HG03025 (cell line): Measurements from ENCODE around the gene ACY1.

Experiments used
- ATAC-seq: cut with Tn5 transposase; IDR thresholded peaks from one replicate; pipeline ENCODE4 v1.9.1; 2021; ENCODE audit warnings: mild to moderate bottlenecking, moderate library complexity; ENCODE audit not compliant: unreplicated experiment, low FRiP score

Gene ACY1

DNA sequence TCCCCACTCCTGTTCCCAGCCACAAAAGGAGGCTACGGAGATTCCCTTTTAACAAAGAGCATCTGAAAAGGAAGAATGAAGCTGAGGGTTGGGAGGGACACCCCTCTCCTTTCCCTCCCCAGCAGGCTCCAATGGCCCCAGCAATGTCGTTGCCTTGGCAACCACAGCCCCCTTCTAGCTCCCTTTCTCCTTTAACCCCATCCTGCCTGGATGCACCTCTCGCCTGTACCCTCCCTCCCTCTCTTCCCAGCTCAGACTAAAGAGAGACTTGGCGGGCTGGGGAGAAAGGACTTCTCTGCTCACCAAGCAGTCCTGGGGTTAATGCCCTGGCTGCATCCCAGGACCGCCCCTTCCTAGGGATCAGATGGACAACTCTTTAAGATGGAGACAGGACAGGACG, 19.4 kb downstream of the ACY1 start:
- ATAC-seq = no peak

- ATAC-seq = no peak
These were observed 20.9 kb downstream of the ACY1 start for GRCh38 chr3:52004163-52004787.

- no peak for ATAC-seq
These were observed 21.6 kb downstream of the ACY1 start for GRCh38 chr3:52004906-52005395.

GRCh38 chr3:52005571-52005986, 22.2 kb downstream of the ACY1 start:
- ATAC-seq = no peak

- ATAC-seq = no peak
These were observed 22.9 kb downstream of the ACY1 start for GRCh38 chr3:52006017-52006819.

GRCh38 chr3:52006820-52007133, 23.4 kb downstream of the ACY1 start:
- ATAC-seq = no peak

DNA sequence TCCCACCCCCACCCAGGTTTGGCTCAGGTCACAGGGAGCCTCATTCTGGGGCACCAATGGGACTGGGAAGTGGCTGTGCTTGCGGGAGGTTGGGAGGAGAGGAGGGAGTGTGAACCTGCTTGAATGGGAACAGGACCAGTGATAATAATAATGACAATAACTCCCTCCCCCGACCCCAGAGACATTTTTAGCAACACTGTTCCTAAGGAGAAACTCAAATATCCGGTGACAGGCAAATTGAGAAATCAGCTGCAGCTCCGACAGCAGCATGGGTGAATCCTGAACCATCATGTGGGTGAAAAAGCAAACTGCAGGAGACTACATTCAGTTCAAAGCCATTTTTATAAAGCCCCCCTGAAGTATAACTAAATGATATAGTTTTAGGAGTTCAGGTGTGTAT, 24.0 kb downstream of the ACY1 start:
- ATAC-seq = no peak

DNA sequence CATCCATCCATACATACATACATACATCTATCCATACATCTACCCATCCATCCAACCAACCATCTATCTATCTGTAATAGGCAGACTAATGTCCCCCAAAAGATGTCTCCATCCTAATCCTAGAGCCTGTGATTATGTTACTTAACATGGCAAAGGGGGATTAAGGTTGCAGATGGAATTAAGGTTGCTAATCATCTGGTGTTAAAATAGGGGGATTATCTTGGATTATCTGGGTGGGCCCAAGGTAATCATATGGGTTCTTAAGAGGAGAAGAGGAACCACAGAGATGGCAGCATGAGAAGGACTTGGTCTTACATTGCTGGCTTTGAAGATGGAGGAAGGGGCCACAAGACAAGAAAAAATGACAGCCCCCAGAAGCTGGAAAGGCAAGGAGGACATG, 27.1 kb downstream of the ACY1 start:
- no peak for ATAC-seq

- ATAC-seq = no peak
These were observed 29.4 kb downstream of the ACY1 start for GRCh38 chr3:52012699-52013098.

GRCh38 chr3:52013802-52014598, 30.7 kb downstream of the ACY1 start:
- no peak for ATAC-seq

DNA sequence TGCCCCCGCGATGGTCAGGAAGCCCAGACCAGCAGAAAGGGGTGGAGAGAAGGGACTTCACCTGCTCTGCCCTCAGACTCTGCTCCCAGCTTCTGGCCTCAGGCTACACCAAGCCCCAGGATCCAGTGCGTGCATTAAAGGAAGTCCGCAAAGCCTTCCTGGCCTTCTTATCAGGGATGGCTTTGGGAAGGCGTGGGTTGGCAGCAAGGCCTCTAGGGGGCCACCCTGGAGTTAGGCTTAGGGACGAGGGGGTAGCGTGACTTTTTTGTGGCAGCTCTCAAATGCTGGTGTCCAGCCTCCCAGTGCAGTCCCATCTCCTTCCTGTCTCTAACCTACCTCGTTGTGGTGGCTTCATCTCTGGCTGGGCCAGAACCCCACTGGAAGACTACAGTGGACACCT, 31.3 kb downstream of the ACY1 start:
- no peak for ATAC-seq

DNA sequence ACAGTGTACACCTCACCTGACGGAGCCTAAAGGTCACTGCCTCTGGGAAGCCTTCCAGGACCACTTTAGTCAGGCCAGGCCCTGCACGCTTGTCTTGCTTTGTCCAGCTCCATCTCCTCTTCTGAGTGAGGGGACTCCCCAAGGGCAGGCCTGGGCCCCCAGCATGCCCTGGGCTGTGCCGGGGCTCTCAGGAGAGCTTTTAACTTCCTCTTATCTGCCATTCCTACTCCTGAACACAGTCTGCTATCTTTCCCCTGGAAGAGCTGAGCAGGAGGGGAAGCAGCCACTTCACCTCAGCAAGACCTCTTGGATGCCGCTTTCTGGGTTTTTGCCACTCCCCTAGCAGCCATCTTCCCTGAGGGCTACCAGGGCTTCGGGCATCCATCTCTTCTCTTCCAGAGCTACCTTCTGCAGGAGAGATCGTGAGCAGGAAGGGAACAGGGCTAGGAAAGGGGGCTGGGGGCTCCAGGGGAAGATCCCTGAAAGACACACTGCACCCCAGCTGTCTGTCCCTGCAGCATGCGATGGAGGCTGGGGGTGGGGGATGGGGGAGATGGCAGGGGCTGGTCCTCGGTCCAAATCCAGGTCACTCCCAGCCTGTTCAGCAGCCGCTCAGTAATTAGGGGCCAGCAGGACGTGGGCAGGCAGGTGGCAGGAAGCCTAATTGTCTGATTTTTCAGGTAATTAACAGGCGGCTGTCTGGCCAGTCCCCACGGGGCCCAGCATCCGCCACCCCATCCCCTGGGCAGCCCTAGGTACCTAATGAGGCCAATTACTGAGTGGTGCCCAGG, 32.3 kb downstream of the ACY1 start:
- no peak for ATAC-seq

DNA sequence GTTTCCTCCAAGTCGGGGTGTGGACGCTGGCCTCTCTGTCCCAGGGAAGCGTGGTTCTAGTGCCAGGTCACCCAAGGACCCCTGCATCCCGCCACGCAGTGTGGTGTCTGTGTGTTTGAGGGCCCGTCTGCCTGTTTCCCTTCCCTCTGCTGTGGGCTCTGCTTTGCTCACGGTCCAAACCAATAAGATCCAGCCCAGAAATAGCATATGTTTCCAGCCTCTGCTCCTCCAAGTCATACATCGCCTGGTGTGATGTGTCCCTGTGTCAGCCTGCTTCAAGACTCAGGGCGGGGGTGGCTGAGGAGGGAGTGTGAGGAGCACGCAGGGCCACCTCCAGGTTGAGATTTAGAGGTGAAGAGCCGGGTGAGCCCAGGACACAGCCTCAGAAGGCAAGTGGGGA, 34.3 kb downstream of the ACY1 start:
- no peak for ATAC-seq

DNA sequence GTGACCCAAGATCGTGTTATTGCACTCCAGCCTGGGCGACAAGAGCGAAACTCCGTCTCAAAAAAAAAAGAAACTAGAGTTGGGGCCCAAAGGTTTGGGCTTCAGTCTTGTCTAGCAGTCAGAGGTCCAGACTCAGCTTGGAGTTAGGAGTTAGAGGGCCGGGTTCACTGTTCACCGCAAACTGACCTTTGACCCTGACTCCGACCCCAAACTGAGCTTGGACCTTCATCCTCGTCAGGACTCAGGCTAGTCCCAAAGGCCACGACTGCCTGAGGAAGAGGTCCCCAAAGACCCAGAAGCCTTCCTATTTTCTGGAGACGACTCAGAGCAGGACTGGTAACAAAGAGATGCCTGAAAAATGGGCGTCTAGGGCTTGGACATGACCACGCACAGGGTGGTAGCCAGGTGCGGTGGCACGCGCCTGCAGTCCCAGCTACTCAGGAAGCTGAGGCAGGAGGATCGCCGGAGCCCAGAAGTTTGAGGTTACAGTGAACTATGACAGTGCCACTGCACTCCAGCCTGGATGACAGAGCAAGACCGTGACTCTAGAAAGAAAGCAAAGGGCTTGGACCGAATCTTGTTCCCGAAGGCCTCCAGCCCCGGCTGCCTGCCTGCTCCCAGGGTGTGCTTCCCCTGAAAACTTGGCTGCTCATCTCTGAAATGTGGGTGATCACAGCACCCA, 35.1 kb downstream of the ACY1 start:
- no peak for ATAC-seq

DNA sequence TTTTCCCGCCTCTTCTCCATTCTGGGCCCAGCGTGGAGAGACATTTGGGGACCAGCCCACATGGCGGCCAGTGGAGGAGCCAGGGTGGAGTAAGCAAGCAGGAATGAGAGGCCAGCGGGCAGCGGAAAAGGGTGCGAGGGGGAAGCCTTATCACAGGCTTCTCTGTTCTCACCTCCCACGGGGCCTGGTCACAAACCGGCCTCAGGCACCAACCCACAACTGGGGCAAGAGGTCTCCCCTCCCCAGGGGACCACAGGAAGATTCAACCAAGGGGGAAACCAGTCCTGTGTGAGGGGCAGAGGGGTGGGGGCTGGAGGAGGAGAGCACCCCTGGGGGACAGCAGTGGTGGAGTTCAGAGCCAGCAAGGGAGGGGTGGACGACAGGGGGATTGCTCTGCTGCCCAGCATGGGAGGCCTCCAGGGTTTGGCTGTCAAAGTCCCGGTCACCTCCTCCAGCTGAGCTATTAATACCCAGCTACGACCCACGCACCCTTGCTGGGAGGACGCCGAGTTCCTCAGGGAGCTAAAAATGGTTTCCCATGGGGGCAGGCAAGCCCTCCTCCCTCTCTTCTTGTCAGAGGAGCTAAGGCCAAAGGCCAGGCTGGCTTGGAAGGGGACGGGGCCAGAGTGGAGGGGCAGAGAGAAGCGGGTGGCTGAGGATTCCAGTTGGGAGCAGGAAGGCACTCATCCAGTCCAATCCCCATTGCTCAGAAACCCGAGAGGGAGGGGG, 36.2 kb downstream of the ACY1 start:
- no peak for ATAC-seq

- ATAC-seq = no peak
These were observed 37.5 kb downstream of the ACY1 start for GRCh38 chr3:52020796-52021195.

DNA sequence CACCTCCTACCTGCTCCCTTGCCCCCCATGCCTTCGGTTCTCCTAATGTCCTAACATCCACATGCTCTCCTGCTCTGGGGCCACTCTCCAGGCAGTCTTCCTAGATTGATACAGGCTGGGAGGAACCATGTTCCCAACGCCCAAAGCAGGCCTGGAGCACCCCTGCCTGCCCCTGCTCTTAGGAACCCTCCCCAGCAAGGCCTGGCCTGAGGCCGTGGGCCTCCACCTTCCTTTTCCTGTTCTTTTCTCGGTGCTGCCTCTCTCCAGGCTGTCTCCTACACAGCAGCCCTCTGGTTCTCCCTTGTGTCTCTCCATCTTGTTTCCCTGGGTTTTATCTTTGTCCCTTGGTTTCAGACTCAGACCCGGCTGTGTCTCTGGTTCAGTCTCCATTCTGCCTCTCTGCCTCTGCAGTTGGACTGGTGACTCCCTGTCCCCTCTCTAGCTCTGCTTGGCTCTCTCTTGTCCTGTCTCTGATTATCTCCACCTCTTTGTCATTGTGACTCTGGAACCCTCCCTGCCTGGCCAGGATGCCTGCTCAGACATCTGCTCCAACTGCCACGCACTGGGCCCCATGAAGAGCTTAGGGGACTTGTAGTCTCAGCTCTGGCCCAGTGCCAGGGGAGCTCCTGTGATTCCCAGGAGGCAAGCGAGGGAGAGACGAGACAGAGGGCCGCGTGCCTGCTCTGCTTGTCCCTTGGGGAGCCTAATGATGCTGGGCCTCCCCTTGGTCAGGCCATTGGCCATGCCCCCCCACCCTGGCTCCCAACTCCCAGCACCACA, 38.3 kb downstream of the ACY1 start:
- no peak for ATAC-seq

- ATAC-seq = no peak
These were observed 39.2 kb downstream of the ACY1 start for GRCh38 chr3:52022323-52023100.
